Tibial artery (tissue), 4 donors: Measurements from ENCODE around the gene APOB.

Source experiments
- DNase-seq, 2 donors: peaks; one replicate each; pipeline ENCODE4 v3.0.0-alpha.2; 2019
- H3K27ac ChIP-seq, 2 donors: fragments of 200-600 bp; sonication (generic) in 1 of 2; 1 replicate in 1 of 2; 2 replicates in 1 of 2; pipeline ENCODE4 v1.5.1; 2018 to 2019; ENCODE audit warnings: mild to moderate bottlenecking in 1 of 2
- H3K27me3 ChIP-seq, 2 donors: fragments of 200-600 bp; sonication (generic) in 1 of 2; one replicate each; pipeline versions ENCODE4 v1.5.1 to v1.6.0; 2016 to 2019
- H3K36me3 ChIP-seq, 3 donors: fragments of 200-600 bp; sonication (generic) in 2 of 3; one replicate each; pipeline ENCODE4 v1.5.1; 2016 to 2019; ENCODE audit warnings: mild to moderate bottlenecking in 2 of 3
- H3K4me1 ChIP-seq, 4 donors: fragments of 200-600 bp; sonication (generic) in 2 of 4; 1 replicate in 3 of 4; 2 replicates in 1 of 4; pipeline ENCODE4 v1.5.1; 2016 to 2019
- H3K4me3 ChIP-seq, 2 donors: fragments of 200-600 bp; sonication (generic) in 1 of 2; 1 replicate in 1 of 2; 2 replicates in 1 of 2; pipeline ENCODE4 v1.5.1; 2018 to 2019; ENCODE audit warnings: mild to moderate bottlenecking in 2 of 2
- H3K9me3 ChIP-seq, 3 donors: fragments of 200-600 bp; sonication (generic) in 1 of 3; one replicate each; pipeline ENCODE4 v1.5.1; 2016 to 2019
- intact Hi-C: fragments of 100-400 bp; cut with DNase I; formaldehyde crosslinking; loops from one replicate; pipeline ENCODE4 v1.15.0; 2023; ENCODE audit warnings: low total_unique reads
- TF ChIP-seq, protein P1 (sequence below), 2 experiments: fragments of 200-600 bp in 1 of 2; fragments of 450-650 bp in 1 of 2; IDR thresholded peaks; one replicate each; pipeline ENCODE4 v1.5.1; 2017 to 2019; ENCODE audit warnings: antibody characterized with exemption in 2 of 2, mild to moderate bottlenecking in 1 of 2, moderate library complexity in 1 of 2

Gene APOB

DNA sequence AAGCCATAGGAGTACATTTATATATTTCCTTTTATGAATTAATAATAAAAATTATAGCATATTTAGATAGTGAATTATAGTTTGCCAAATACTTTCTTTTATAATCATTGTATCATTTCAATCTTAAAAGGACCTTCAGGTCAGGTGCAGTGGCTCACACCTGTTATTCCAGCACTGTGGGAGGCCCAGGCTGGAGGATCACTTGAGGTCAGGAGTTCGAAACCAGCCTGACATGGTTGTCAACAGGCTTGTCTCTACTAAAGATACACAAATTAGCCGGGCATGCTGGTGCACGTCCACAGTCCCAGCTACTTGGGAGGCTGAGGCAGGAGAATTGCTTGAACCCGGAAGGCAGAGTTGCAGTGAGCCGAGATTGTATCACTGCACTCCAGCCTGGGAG is 19.7 kb downstream of the APOB start:
- no peak for DNase-seq
- TF ChIP-seq, protein P1, sequence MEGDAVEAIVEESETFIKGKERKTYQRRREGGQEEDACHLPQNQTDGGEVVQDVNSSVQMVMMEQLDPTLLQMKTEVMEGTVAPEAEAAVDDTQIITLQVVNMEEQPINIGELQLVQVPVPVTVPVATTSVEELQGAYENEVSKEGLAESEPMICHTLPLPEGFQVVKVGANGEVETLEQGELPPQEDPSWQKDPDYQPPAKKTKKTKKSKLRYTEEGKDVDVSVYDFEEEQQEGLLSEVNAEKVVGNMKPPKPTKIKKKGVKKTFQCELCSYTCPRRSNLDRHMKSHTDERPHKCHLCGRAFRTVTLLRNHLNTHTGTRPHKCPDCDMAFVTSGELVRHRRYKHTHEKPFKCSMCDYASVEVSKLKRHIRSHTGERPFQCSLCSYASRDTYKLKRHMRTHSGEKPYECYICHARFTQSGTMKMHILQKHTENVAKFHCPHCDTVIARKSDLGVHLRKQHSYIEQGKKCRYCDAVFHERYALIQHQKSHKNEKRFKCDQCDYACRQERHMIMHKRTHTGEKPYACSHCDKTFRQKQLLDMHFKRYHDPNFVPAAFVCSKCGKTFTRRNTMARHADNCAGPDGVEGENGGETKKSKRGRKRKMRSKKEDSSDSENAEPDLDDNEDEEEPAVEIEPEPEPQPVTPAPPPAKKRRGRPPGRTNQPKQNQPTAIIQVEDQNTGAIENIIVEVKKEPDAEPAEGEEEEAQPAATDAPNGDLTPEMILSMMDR (IDR thresholded peaks at IDR 0.05): no peak
- no peaks in the 10 kb centered on the region for H3K9me3 ChIP-seq
- H3K36me3 ChIP-seq: peaks cover 0 to 14% (median 0%) of the 10 kb centered on the region in 3 donors
- no peaks in the 10 kb centered on the region for H3K27me3 ChIP-seq
- H3K4me3 ChIP-seq: no peak overlapping the region
- intact Hi-C loops: no loop called here
- peaks cover 0 to 13% (median 0%) of the 10 kb centered on the region in 4 donors for H3K4me1 ChIP-seq
- H3K27ac ChIP-seq: no peak overlapping the region

DNA sequence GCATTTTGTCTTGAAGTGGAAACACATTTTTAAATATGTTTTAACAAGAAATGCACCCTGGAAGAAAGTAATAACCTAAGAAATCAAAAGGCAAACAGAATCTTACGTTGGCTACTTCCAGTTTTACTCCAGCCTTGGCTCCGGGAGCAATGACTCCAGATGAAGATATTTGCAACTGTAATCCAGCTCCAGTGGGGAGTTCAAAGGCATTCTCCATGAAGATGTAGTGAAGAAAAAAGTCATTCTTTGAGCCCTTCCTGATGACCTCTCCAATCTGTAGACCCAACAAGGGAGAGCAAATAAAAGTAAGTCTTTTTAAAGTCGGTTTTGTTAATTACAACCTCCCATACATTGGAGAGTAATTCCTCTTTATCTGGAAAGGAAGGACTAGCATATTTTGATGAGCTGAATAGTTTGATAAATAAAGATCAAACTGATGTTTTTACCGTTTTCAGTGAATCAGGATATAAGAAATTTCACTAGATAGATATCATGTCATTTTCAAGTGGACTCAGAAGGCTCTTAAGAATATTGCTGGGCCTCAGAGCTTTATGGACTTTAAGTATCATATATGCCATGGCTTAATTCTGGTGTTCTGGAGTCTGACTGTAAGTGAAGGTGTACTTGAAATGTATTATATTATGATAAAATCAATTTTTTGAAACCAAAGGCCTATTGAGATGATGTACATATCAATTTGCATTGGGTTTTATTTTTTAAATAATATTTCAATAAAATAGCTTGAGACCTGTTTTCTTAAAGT is 20.3 kb downstream of the APOB start:
- Histone ChIP-seq H3K27me3 (no peaks in the 10 kb centered on the region), H3K27ac (no peak overlapping the region), H3K4me1 (peaks cover 0 to 13% (median 0%) of the 10 kb centered on the region in 4 donors), H3K9me3 (no peaks in the 10 kb centered on the region), H3K4me3 (no peak overlapping the region), H3K36me3 (peaks cover 0 to 18% (median 4%) of the 10 kb centered on the region in 3 donors)
- TF ChIP-seq, protein P1 (IDR thresholded peaks at IDR 0.05): no peak
- DNase-seq: no peak
- intact Hi-C loops: no loop called here

DNA sequence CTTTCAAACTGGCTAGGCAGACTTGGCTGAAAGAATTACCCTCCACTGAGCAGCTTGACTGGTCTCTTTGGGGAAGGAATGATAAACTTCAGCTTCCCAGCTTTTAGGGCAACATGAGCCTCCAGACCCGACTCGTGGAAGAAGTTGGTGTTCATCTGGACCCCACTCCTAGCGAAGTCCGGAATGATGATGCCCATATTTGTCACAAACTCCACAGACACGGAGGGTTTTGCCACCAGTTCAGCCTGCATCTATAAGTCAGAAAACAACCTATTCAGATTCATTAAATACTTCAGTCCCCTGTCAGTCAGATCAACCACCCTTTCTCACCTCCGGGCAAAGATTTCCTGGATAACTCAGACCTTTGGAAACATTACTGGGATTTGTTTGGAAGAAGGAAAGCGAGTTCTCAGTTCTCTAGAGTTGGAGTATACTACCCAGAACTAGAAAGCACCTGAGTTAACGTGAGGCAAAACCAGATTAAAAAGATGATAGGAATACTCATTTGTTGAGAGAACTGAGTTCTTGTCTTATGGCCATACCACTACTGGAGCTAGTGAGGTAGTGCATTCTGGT is 21.0 kb downstream of the APOB start:
- TF ChIP-seq, protein P1 (IDR thresholded peaks at IDR 0.05): no peak
- Histone ChIP-seq H3K4me1 (peaks cover 0 to 13% (median 0%) of the 10 kb centered on the region in 4 donors), H3K27ac (no peak overlapping the region), H3K4me3 (no peak overlapping the region), H3K36me3 (peaks cover 0 to 13% (median 8%) of the 10 kb centered on the region in 3 donors), H3K27me3 (no peaks in the 10 kb centered on the region), H3K9me3 (no peaks in the 10 kb centered on the region)
- intact Hi-C loops: no loop called here
- no peak for DNase-seq

DNA sequence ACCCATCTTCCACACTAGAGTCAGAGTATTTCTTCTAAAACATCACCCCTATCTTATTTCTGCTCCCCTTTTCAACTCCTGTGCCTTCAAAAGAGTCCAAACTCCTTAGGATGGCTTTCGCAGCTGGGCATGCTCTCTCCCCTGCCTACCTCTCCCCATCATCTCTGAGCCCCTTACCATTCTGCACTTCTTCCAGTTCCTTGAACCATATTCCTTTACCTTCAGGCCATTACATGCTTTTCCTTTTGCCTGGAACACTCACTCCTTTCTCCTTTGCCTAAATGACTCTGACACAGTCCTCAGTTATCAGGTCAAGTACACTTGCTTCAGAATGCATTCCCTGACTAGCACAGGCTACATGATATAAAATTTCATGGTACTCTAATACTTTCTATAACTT is 22.4 kb downstream of the APOB start:
- intact Hi-C loops: no loop called here
- peaks cover 0 to 9% (median 8%) of the 10 kb centered on the region in 3 donors for H3K36me3 ChIP-seq
- H3K27me3 ChIP-seq: no peaks in the 10 kb centered on the region
- TF ChIP-seq, protein P1 (IDR thresholded peaks at IDR 0.05): no peak
- no peak overlapping the region for H3K4me3 ChIP-seq
- peaks cover 0 to 6% (median 0%) of the 10 kb centered on the region in 4 donors for H3K4me1 ChIP-seq
- no peaks in the 10 kb centered on the region for H3K9me3 ChIP-seq
- H3K27ac ChIP-seq: no peak overlapping the region
- no peak for DNase-seq

DNA sequence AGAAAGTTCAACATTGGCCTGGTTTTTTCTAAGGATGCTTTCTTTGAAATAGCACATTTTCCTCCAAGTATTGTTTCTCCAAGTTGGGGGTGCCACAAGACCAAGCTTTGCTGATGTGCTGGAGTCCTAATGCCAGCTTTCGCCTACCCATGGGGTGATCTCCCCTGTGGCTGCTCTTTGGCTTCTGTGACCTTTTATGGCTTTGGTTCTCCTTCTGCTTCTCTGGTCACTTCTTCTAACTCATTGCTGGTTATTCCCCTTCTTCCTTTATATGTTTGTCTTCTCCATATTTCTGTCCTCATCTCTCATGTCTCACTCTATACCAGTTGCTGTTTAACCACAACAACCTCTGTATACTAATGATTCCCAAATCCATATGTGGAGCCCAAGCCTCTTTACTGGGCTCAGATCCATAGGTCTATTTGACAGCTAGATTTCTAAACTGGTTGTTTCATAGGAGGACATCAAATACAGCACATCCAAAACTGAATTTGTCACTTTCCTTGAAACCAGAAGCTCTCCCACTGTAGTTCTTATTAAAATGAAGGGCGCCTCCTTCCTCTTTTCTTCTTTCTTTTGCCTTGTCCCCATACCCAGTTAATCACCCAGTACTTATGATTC is 23.1 kb downstream of the APOB start:
- DNase-seq: no peak
- H3K9me3 ChIP-seq: no peaks in the 10 kb centered on the region
- no peak overlapping the region for H3K27ac ChIP-seq
- H3K36me3 ChIP-seq: peaks cover 0 to 9% (median 8%) of the 10 kb centered on the region in 3 donors
- H3K4me1 ChIP-seq: no peaks in the 10 kb centered on the region
- TF ChIP-seq, protein P1 (IDR thresholded peaks at IDR 0.05): no peak
- no peaks in the 10 kb centered on the region for H3K27me3 ChIP-seq
- H3K4me3 ChIP-seq: no peak overlapping the region
- intact Hi-C loops: no loop called here
